NCI-H524 (cell line): ENCODE results near the gene DNM3.

Experiments
- DNase-seq, 2 experiments: peaks; one replicate each; lab custom pipeline; 2025; lab: John Stamatoyannopoulos, UW

DNM3 gene

GRCh38 chr1:171817511-171818265, 23.6 kb upstream of the DNM3 start:
- DNase-seq = no peak

- no peak for DNase-seq
Observed at GRCh38 chr1:171819946-171820345, 21.4 kb upstream of the DNM3 start.

GRCh38 chr1:171826973-171827372, 14.3 kb upstream of the DNM3 start:
- no peak for DNase-seq

GRCh38 chr1:171828794-171829193, 12.5 kb upstream of the DNM3 start:
- no peak for DNase-seq

GRCh38 chr1:171833091-171833825, 8.0 kb upstream of the DNM3 start:
- no peak for DNase-seq

GRCh38 chr1:171834821-171835220, 6.5 kb upstream of the DNM3 start:
- peak in 1 of 2 experiments; percentile 33 for DNase-seq

- no peak for DNase-seq
Observed at GRCh38 chr1:171835891-171836290, 5.4 kb upstream of the DNM3 start.

GRCh38 chr1:171841931-171842761, 848 bp downstream of the DNM3 start:
- DNase-seq = peak; percentile 17 to 31

GRCh38 chr1:171844381-171844780, 3.1 kb downstream of the DNM3 start:
- DNase-seq = no peak

- no peak for DNase-seq
Observed at GRCh38 chr1:171845998-171846397, 4.7 kb downstream of the DNM3 start.

GRCh38 chr1:171849245-171849898, 8.1 kb downstream of the DNM3 start:
- no peak for DNase-seq

- no peak for DNase-seq
Observed at GRCh38 chr1:171850651-171851350, 9.5 kb downstream of the DNM3 start.

GRCh38 chr1:171852272-171852671, 11.0 kb downstream of the DNM3 start:
- DNase-seq = no peak

GRCh38 chr1:171855381-171855780, 14.1 kb downstream of the DNM3 start:
- DNase-seq = no peak

- no peak for DNase-seq
Observed at GRCh38 chr1:171858696-171859095, 17.4 kb downstream of the DNM3 start.

GRCh38 chr1:171860696-171861095, 19.4 kb downstream of the DNM3 start:
- no peak for DNase-seq

GRCh38 chr1:171863531-171863930, 22.2 kb downstream of the DNM3 start:
- no peak for DNase-seq

GRCh38 chr1:171864308-171864707, 23.0 kb downstream of the DNM3 start:
- no peak for DNase-seq

GRCh38 chr1:171865106-171865505, 23.8 kb downstream of the DNM3 start:
- no peak for DNase-seq

GRCh38 chr1:171867236-171867635, 25.9 kb downstream of the DNM3 start:
- DNase-seq = no peak

- DNase-seq = no peak
Observed at GRCh38 chr1:171868217-171868803, 27.0 kb downstream of the DNM3 start.
